HG03342 (cell line): ENCODE data around the gene WNK1.
"Not testable (repeated sequence)": the region's sequence is repeated elsewhere in the genome, so short reads cannot be mapped to it uniquely, and the experiment has no call there.

Experiments used
- ATAC-seq: cut with Tn5 transposase; IDR thresholded peaks from one replicate; pipeline ENCODE4 v1.9.1; 2021; ENCODE audit warnings: mild to moderate bottlenecking, moderate library complexity; ENCODE audit not compliant: unreplicated experiment

The WNK1 gene

GRCh38 chr12:810671-811415, 58.5 kb downstream of the WNK1 start:
- ATAC-seq: peak; percentile 47

DNA sequence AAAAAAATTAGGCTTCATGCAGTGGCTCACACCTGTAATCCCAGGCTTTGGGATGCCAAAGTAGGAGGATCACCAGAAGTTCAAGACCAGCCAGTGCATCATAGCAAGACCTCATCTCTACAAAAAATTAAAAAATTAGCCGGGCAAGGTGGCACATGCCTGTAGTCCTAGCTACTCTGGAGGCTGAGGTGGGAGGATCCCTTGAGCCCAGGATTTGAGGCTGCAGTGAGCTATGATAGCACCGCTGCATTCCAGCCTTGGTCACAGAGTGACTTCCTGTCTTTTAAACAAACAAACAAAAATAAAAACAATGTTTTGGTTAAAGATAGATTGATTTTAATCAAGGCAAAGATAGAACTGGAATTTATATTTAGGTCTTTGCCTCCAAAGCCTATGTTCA, 60.6 kb downstream of the WNK1 start:
- no peak for ATAC-seq

DNA sequence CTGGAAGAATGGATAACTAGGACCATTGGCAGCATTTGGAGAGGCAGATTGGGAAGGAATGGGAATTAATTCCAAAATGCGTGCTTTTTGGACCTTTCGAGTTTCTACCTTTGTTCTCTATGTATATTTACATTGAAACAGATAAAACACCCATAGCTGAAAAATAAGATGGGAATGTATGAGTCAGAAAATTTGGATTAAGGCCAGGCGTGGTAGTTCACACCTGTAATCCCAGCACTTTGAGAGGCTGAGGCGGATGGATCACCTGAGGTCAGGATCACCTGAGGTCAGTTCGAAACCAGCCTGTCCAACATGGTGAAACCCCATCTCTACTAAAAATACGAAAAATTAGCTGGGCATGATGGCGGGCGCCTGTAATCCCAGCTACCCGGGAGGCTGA, 65.1 kb downstream of the WNK1 start:
- not testable (repeated sequence) for ATAC-seq

DNA sequence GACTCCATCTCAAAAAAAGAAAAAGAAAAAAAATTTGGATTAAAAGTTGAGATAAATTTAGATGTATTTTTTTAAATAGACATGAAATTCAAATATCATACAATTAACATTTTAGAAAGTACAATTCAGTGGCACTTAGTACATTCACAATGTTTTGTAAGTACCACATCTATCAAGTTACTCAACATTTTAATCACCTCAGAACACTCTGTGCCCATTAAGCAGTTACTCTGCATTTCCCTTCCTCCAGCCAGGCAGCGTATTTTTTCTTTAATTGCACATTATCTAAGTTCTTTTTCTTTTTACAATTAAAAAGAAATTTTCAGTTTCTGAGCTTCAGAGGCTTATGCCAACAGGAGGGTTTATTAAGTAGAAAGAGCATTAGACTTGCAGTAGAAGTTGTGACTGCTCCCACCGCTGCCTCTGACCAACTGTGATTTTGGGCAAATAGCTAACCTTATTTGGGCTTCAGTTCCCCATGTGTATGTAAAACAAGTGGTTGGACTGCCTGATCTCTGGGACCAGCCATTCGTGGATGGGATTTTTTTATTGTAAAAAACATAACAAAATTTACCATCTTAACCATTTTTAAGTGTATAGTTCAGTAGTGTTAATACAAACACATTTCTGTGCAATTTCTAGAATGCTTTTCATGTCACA, 65.7 kb downstream of the WNK1 start:
- ATAC-seq: no peak

DNA sequence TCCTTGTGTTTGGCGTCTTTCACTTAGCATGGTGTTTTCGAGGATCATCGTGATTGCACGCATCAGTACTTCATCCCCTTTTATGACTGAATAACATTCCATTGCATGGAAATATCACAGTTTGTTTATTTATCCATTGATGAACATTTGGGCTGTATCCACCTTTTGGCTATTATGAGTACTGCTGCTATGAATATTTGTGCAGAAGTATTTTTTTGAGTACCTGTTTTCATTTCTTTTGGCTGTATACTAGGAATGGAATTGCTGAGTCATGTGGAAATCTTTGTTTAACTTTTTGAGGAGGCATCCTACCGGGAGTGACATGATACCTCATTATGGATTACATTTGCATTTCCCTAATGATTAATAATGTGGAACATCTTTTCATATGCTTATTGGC, 66.4 kb downstream of the WNK1 start:
- ATAC-seq: no peak

GRCh38 chr12:820336-820735, 68.0 kb downstream of the WNK1 start:
- no peak for ATAC-seq

- ATAC-seq: peak; percentile 88
Measured at GRCh38 chr12:823028-823698, 70.8 kb downstream of the WNK1 start.

DNA sequence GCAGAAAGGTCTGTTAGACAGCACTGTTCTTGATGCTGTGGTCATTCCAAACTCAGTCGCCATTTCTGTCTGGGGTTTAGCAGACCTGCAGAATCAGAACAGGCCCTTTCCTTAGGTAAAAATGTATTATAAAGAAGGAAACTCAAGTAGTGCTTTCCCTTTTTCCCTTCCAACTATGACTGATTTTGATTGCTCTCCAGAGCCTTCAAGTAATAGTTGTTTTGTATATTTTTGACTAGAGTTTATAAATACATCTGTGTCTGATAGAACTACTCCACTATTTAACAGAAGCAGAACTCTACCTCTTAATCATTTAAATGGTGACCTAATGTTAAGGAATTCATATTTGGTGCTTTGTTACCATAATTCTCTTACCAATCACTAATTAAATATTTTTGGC, 74.0 kb downstream of the WNK1 start:
- no peak for ATAC-seq

DNA sequence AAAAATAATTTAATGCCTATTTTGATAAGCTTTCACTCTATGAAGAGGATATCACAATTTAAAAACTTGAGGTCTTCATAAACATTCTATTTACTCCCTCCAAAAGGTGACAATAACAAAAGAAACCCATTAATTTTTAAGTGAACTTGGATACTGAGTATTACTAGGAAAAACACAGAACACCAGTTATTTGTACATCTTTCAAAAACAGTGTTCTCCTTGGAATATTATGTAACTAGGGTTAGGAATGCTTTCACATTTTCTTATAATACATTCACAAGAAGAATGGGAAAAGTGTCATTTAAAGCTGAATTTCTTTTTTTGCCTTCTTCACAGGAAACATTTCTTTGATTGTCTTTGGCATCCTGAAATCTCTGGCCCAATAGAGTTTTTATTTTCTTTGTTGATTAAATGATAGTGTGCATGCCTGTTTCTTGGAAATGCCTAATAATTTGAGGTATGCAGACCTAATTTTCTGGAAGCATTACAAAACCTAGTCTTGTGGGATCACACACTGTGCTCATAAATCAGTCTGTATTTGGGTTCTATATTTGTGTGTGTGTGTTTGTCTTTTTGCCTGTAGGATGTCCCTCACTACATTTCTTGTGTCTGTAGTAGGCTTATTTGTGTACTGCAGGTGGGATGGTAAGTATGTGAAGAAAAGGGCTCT, 76.5 kb downstream of the WNK1 start:
- no peak for ATAC-seq

DNA sequence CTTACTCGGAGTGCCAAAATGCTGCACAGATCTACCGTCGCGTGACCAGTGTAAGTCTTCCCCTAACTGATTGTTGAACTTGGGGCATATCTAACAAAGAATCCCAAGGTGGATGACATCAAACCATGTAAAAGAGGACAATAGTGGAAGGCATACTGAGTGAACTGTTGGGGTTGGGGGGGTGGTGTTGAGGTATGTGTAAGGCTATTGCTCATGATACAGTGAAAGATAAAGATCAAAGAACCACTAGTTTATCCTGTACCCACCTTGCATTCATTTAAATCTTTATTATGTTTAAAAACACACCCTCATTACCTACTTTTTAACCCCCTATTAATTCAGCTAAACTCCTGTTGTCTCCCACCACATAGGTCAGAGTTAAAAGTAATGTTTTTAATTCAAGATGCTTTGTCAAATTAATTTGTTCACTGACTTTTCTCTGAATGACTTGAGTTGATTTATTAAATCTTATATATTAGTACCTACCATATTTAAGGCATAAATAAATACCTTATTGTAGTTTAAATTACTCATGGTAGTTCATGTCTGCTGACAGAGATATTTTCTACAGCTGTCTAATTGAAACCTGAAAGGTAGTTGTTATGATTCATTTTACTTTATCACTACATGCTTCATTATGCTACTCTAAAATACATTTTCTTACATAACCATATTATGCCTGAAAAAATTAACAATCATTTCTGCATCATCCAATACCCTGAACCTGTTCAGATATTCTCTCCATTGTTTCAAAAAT, 77.9 kb downstream of the WNK1 start:
- ATAC-seq: no peak

GRCh38 chr12:835754-836518, 83.6 kb downstream of the WNK1 start:
- no peak for ATAC-seq

DNA sequence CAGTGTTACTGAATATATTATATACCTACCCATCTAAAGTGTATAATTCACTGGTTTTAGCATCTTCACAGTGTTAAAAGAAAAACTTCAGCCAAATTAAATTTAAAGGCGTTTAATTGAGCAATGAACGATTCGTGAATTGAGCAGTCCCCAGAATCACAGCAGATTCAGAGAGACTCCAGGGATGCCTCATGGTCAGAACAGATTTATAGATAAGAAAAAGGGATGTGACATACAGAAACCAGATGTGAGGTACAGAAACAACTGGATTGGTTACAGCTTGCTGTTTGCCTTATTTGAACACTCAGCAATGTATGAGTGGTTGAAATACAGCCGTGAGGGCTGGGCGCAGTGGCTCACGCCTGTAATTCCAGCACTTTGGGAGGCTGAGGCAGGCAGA, 84.6 kb downstream of the WNK1 start:
- ATAC-seq: no peak

- no peak for ATAC-seq
Measured at GRCh38 chr12:837548-837947, 85.2 kb downstream of the WNK1 start.

DNA sequence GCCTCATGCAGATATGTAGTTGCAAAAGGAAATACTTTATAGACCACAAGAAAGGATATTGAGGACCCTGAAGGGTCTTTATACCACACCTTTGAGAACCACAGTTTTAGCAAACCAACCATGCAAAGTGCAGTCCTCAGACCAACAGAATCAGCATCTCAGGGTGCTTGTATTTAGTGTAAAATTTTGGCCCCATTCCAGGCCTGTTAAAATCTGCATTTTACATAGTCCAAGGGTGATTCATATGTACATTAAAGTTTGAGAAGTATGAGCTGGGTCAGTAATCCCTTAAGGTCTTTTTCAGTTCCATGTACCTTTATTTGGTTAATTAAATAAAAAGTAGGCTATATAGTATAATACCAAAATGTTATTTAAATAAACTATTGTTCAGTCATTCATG, 91.2 kb downstream of the WNK1 start:
- ATAC-seq: no peak

GRCh38 chr12:846421-846820, 94.0 kb downstream of the WNK1 start:
- ATAC-seq: no peak

- ATAC-seq: no peak
Measured at GRCh38 chr12:848173-848865, 95.9 kb downstream of the WNK1 start.

GRCh38 chr12:848882-849527, 96.6 kb downstream of the WNK1 start:
- no peak for ATAC-seq

DNA sequence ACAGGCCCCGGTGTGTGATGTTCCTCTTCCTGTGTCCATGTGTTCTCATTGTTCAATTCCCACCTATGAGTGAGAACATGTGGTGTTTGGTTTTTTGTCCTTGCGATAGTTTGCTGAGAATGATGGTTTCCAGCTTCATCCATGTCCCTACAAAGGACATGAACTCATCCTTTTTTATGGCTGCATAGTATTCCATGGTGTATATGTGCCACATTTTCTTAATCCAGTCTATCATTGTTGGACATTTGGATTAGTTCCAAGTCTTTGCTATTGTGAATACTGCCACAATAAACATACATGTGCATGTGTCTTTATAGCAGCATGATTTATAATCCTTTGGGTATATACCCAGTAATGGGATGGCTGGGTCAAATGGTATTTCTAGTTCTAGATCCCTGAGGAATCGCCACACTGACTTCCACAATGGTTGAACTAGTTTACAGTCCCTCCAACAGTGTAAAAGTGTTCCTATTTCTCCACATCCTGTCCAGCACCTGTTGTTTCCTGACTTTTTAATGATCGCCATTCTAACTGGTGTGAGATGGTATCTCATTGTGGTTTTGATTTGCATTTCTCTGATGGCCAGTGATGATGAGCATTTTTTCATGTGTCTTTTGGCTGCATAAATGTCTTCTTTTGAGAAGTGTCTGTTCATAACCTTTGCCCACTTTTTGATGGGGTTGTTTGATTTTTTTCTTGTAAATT, 97.5 kb downstream of the WNK1 start:
- not testable (repeated sequence) for ATAC-seq
